Fibroblast of lung (primary cell): ENCODE data around the gene TUBG1. TPM values are rescaled to one million over a fixed set of nuclear protein-coding genes. Genes with fewer than 3 reads are reported as not detected.

Experiments
- DNase-seq, 2 donors: peaks; one replicate each; pipeline versions ENCODE4 v3.0.0 to v3.0.0-alpha.2; 2010; ENCODE audit warnings: low read depth in 2 of 2
- H2AFZ ChIP-seq: 2 replicates; pipeline ENCODE4 v1.5.1; 2012; ENCODE audit warnings: low read length, control low read depth, inconsistent platforms
- H3K27ac ChIP-seq: 2 replicates; pipeline ENCODE4 v1.5.1; 2011; ENCODE audit warnings: low read length, control low read depth; ENCODE audit not compliant: insufficient read depth
- H3K27me3 ChIP-seq: 2 replicates; pipeline ENCODE4 v1.5.1; 2011; ENCODE audit warnings: mild to moderate bottlenecking, low read length; ENCODE audit not compliant: control insufficient read depth, insufficient read depth
- H3K36me3 ChIP-seq: 2 replicates; pipeline ENCODE4 v1.5.1; 2011; ENCODE audit warnings: low read length; ENCODE audit not compliant: control insufficient read depth, insufficient read depth
- H3K4me1 ChIP-seq: 2 replicates; pipeline ENCODE4 v1.5.1; 2011; ENCODE audit warnings: low read length; ENCODE audit not compliant: control insufficient read depth, insufficient read depth; ENCODE audit errors: extremely low read depth
- H3K4me2 ChIP-seq: 2 replicates; pipeline ENCODE4 v1.5.1; 2011; ENCODE audit warnings: low read length, control low read depth; ENCODE audit not compliant: insufficient read depth; ENCODE audit errors: extremely low read depth
- H3K4me3 ChIP-seq, 4 experiments: fragments of 200-600 bp in 1 of 4; sonication (generic) in 1 of 4; replicated peaks in 1 of 4; 2 replicates each; pipeline ENCODE4 v1.5.1; 2011 to 2016; ENCODE audit warnings: low read length in 4 of 4, low read depth in 3 of 4, mild to moderate bottlenecking in 3 of 4, control low read depth in 2 of 4, inconsistent platforms in 1 of 4, mixed read lengths in 1 of 4; ENCODE audit not compliant: insufficient read depth in 1 of 4; ENCODE audit errors: control extremely low read depth in 1 of 4
- H3K79me2 ChIP-seq: 2 replicates; pipeline ENCODE4 v1.5.1; 2012; ENCODE audit warnings: mild to moderate bottlenecking, low read length, inconsistent platforms; ENCODE audit not compliant: control insufficient read depth, insufficient read depth
- H3K9ac ChIP-seq: 2 replicates; pipeline ENCODE4 v1.5.1; 2011; ENCODE audit warnings: mild to moderate bottlenecking, low read length, control low read depth; ENCODE audit not compliant: insufficient read depth
- H3K9me3 ChIP-seq: 2 replicates; pipeline ENCODE4 v1.5.1; 2012; ENCODE audit warnings: low read depth, low read length; ENCODE audit not compliant: control insufficient read depth, insufficient read depth
- H4K20me1 ChIP-seq: 2 replicates; pipeline ENCODE4 v1.5.1; 2011; ENCODE audit warnings: low read length; ENCODE audit not compliant: control insufficient read depth, insufficient read depth; ENCODE audit errors: extremely low read depth
- EZH2 ChIP-seq: IDR thresholded peaks from 2 replicates; pipeline ENCODE4 v1.5.1; 2012; ENCODE audit warnings: low read length, control low read depth, mild to moderate bottlenecking; ENCODE audit errors: missing control alignments
- polyA plus RNA-seq, 2 donors: library from polyadenylated mRNA; depleted of rRNA in 1 of 2; stranded (reverse) in 1 of 2; unstranded in 1 of 2; fragments of >200 nt; gene quantifications; 2 replicates each; pipeline ENCODE4 v1.2.1, GENCODE V29; 2011 to 2012; ENCODE audit warnings: missing spikeins in 1 of 2
- total RNA-seq: library from RNA; depleted of rRNA; stranded (reverse); fragments of >200 nt; gene quantifications from 2 replicates; pipeline ENCODE4 v1.2.1, GENCODE V29; 2014
- TF ChIP-seq, protein P1 (sequence below), 2 donors: IDR thresholded peaks in 1 of 2; conservative IDR thresholded peaks in 1 of 2; 1 replicate in 1 of 2; 2 replicates in 1 of 2; pipeline ENCODE4 v1.5.1; 2011 to 2012; ENCODE audit warnings: low read length in 2 of 2, control low read depth in 1 of 2, inconsistent platforms in 1 of 2, low read depth in 1 of 2, mild to moderate bottlenecking in 1 of 2

Gene TUBG1
- total and polyA plus RNA-seq, 2 donors (not counting 1 experiment from before 2014, with no cell fraction given), result 16.7 to 60.0 TPM

DNA sequence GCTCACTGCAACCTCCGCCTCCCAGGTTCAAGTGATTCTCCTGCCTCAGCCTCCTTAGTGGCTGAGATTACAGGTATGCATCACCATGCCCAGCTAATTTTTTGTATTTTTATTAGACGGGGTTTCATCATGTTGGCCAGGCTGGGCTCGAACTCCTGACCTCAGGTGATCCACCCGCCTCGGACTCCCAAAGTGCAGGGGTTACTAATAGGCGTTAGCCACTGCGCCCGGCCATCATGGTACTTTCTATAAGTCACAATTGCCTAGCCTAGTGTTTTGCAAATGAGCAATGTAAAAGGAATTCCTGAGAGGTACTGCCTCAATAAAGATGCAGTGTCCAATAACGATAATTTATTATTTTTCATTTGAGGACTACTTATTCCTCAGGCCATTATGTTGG is 18.1 kb upstream of the TUBG1 start:
- Histone ChIP-seq H3K27me3 (no peaks in the 10 kb centered on the region), H3K4me2 (no peak overlapping the region), H3K9me3 (no peaks in the 10 kb centered on the region), H2AFZ (no peak overlapping the region), H4K20me1 (no peaks in the 10 kb centered on the region), H3K79me2 (no peaks in the 10 kb centered on the region), H3K4me1 (no peaks in the 10 kb centered on the region), H3K36me3 (no peaks in the 10 kb centered on the region), H3K9ac (no peak overlapping the region), H3K4me3 (no peak overlapping the region), H3K27ac (no peak overlapping the region)
- no peak for DNase-seq
- TF ChIP-seq EZH2, result no peak
- TF ChIP-seq, protein P1, sequence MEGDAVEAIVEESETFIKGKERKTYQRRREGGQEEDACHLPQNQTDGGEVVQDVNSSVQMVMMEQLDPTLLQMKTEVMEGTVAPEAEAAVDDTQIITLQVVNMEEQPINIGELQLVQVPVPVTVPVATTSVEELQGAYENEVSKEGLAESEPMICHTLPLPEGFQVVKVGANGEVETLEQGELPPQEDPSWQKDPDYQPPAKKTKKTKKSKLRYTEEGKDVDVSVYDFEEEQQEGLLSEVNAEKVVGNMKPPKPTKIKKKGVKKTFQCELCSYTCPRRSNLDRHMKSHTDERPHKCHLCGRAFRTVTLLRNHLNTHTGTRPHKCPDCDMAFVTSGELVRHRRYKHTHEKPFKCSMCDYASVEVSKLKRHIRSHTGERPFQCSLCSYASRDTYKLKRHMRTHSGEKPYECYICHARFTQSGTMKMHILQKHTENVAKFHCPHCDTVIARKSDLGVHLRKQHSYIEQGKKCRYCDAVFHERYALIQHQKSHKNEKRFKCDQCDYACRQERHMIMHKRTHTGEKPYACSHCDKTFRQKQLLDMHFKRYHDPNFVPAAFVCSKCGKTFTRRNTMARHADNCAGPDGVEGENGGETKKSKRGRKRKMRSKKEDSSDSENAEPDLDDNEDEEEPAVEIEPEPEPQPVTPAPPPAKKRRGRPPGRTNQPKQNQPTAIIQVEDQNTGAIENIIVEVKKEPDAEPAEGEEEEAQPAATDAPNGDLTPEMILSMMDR (conservative IDR thresholded peaks at IDR 0.05 in 1 of 2, IDR thresholded peaks at IDR 0.05 in 1 of 2; ENCODE audit: low read depth in 1 of 2, low read length in 2 of 2), result no peak

DNA sequence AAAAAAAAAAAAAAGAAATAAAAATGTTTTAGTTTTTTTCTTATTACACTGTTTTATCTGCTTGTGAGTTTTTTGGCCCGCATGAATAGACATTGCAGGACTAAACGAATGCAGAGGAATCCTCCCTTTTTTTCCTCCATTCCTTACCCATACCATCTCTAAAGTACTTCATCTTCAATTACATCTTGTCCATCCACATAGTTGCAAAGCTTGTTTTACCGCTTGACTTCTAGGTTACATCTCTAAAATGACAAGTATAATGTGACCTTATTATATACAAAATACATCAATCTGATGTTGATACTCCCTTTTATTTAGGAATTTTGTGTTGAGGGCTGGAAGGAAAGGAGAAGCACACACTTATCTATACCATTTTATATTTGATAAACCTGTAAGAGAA is 13.1 kb upstream of the TUBG1 start:
- no peaks in the 10 kb centered on the region for H3K27me3 ChIP-seq
- no peak for DNase-seq
- no peak overlapping the region for H3K9ac ChIP-seq
- no peak for TF ChIP-seq EZH2
- TF ChIP-seq, protein P1 (conservative IDR thresholded peaks at IDR 0.05 in 1 of 2, IDR thresholded peaks at IDR 0.05 in 1 of 2; ENCODE audit: low read depth in 1 of 2, low read length in 2 of 2), result no peak
- no peak overlapping the region for H3K27ac ChIP-seq
- H2AFZ ChIP-seq, result no peak overlapping the region
- no peaks in the 10 kb centered on the region for H3K9me3 ChIP-seq
- H3K4me1 ChIP-seq, result no peaks in the 10 kb centered on the region
- no peak overlapping the region for H3K4me3 ChIP-seq
- H3K36me3 ChIP-seq, result no peaks in the 10 kb centered on the region
- H4K20me1 ChIP-seq, result peaks cover 1% of the 10 kb centered on the region
- H3K4me2 ChIP-seq, result no peak overlapping the region
- H3K79me2 ChIP-seq, result peaks cover 10% of the 10 kb centered on the region

DNA sequence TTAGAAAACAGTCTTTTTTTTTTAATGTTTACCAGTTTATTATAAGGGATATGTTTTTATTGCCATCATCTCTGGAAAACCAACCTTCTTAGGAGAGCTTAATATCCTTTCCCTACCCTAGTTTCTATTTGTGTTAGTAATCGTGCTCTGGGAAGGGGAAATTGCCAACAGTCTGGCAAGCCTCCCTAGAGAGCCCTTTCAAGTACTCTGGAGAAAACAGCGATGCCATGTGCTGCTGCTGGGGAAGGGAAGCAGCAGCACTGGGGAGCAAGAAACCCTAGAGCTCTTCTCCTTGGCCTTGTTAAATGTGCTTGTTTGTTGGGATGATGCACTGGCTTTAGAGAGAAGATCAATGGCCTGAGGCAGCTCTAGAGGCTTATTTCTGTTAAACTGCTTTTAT is 10.6 kb upstream of the TUBG1 start:
- Histone ChIP-seq H3K4me2 (no peak overlapping the region), H3K9me3 (no peaks in the 10 kb centered on the region), H3K36me3 (no peaks in the 10 kb centered on the region), H4K20me1 (peaks cover 1% of the 10 kb centered on the region), H3K4me3 (no peak overlapping the region), H2AFZ (no peak overlapping the region), H3K79me2 (peaks cover 26% of the 10 kb centered on the region), H3K4me1 (no peaks in the 10 kb centered on the region), H3K27me3 (no peaks in the 10 kb centered on the region), H3K27ac (no peak overlapping the region), H3K9ac (no peak overlapping the region)
- DNase-seq, result no peak
- TF ChIP-seq, protein P1 (conservative IDR thresholded peaks at IDR 0.05 in 1 of 2, IDR thresholded peaks at IDR 0.05 in 1 of 2; ENCODE audit: low read depth in 1 of 2, low read length in 2 of 2), result no peak
- no peak for TF ChIP-seq EZH2
